ENCODE results near the gene IDH3B.

Gene IDH3B

GRCh38 chr20:2633381-2633780 is 30.6 kb downstream of the IDH3B start:
- TF ChIP-seq CTCF (IDR thresholded peaks at IDR 0.05; ENCODE audit: borderline replicate concordance, control extremely low read depth, extremely low read depth, insufficient read depth, missing control alignments) = no peak
- in situ Hi-C loops (cut with MboI; ENCODE audit: low sequenced_read_pairs, unreplicated experiment) = no loop called here
- no peak for DNase-seq (ENCODE audit: low spot score)

GRCh38 chr20:2631228-2631627 is 32.8 kb downstream of the IDH3B start:
- in situ Hi-C loops (cut with MboI; ENCODE audit: low sequenced_read_pairs, unreplicated experiment) = no loop called here
- no peak for TF ChIP-seq CTCF (IDR thresholded peaks at IDR 0.05; ENCODE audit: borderline replicate concordance, control extremely low read depth, extremely low read depth, insufficient read depth, missing control alignments)
- no peak for DNase-seq (ENCODE audit: low spot score)

- DNase-seq (ENCODE audit: low spot score) = no peak
- in situ Hi-C loops (cut with MboI; ENCODE audit: low sequenced_read_pairs, unreplicated experiment) = no loop called here
- no peak for TF ChIP-seq CTCF (IDR thresholded peaks at IDR 0.05; ENCODE audit: borderline replicate concordance, control extremely low read depth, extremely low read depth, insufficient read depth, missing control alignments)
Observed at GRCh38 chr20:2626853-2627541, 37.0 kb downstream of the IDH3B start.

GRCh38 chr20:2625062-2625461 is 39.0 kb downstream of the IDH3B start:
- no peak for TF ChIP-seq CTCF (IDR thresholded peaks at IDR 0.05; ENCODE audit: borderline replicate concordance, control extremely low read depth, extremely low read depth, insufficient read depth, missing control alignments)

GRCh38 chr20:2624190-2624589 is 39.8 kb downstream of the IDH3B start:
- no peak for DNase-seq (ENCODE audit: low spot score)
- TF ChIP-seq CTCF (IDR thresholded peaks at IDR 0.05; ENCODE audit: borderline replicate concordance, control extremely low read depth, extremely low read depth, insufficient read depth, missing control alignments) = no peak
- in situ Hi-C loops (cut with MboI; ENCODE audit: low sequenced_read_pairs, unreplicated experiment) = no loop called here

More at GRCh38 chr20:2625062-2625461, 39.0 kb downstream of the IDH3B start:
- DNase-seq (ENCODE audit: low spot score) = no peak
- in situ Hi-C loops (cut with MboI; ENCODE audit: low sequenced_read_pairs, unreplicated experiment) = no loop called here

GRCh38 chr20:2619961-2620595 is 43.9 kb downstream of the IDH3B start:
- in situ Hi-C loops (cut with MboI; ENCODE audit: low sequenced_read_pairs, unreplicated experiment) = no loop called here
- TF ChIP-seq CTCF (IDR thresholded peaks at IDR 0.05; ENCODE audit: borderline replicate concordance, control extremely low read depth, extremely low read depth, insufficient read depth, missing control alignments) = no peak
- no peak for DNase-seq (ENCODE audit: low spot score)

Measured in GM13976 (cell line).